ENCODE results near the gene LILRB2. TPM values are rescaled to one million over a fixed set of nuclear protein-coding genes. Genes with fewer than 3 reads are reported as not detected.
"Not testable (repeated sequence)": the region's sequence is repeated elsewhere in the genome, so short reads cannot be mapped to it uniquely, and the experiment has no call there.

Gene LILRB2
- total and polyA plus RNA-seq, 2 donors from 2014 or later = 1.9 to 11.5 TPM

- H3K9ac ChIP-seq (ENCODE audit: low read length in 3 of 3) = no peak overlapping the region
- peak in 3 of 5 donors; percentile 43 to 56 (median 52) for DNase-seq
- no peak overlapping the region for H3K4me3 ChIP-seq (ENCODE audit: low read length in 3 of 3)
- intact Hi-C loops (cut with DNase I) = no loop called here
- no peak for FAIRE-seq
- no peak overlapping the region for H3K27ac ChIP-seq (ENCODE audit: low read depth in 2 of 2, low read length in 2 of 2)
- no peaks in the 10 kb centered on the region for H3K4me1 ChIP-seq (ENCODE audit: control insufficient read depth in 2 of 3, insufficient read depth in 2 of 3, low read depth in 1 of 3, low read length in 3 of 3)
- H3K36me3 ChIP-seq (ENCODE audit: control insufficient read depth in 2 of 3, insufficient read depth in 3 of 3, low read length in 3 of 3) = no peaks in the 10 kb centered on the region
- H3K9me3 ChIP-seq (ENCODE audit: control insufficient read depth in 2 of 3, insufficient read depth in 1 of 3, low read length in 3 of 3) = no peaks in the 10 kb centered on the region
- peaks cover 4% of the 10 kb centered on the region for H3K27me3 ChIP-seq (ENCODE audit: control insufficient read depth, insufficient read depth, low read length)
- TF ChIP-seq, protein P1, sequence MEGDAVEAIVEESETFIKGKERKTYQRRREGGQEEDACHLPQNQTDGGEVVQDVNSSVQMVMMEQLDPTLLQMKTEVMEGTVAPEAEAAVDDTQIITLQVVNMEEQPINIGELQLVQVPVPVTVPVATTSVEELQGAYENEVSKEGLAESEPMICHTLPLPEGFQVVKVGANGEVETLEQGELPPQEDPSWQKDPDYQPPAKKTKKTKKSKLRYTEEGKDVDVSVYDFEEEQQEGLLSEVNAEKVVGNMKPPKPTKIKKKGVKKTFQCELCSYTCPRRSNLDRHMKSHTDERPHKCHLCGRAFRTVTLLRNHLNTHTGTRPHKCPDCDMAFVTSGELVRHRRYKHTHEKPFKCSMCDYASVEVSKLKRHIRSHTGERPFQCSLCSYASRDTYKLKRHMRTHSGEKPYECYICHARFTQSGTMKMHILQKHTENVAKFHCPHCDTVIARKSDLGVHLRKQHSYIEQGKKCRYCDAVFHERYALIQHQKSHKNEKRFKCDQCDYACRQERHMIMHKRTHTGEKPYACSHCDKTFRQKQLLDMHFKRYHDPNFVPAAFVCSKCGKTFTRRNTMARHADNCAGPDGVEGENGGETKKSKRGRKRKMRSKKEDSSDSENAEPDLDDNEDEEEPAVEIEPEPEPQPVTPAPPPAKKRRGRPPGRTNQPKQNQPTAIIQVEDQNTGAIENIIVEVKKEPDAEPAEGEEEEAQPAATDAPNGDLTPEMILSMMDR (IDR thresholded peaks at IDR 0.05; ENCODE audit: borderline replicate concordance, extremely low read depth, insufficient read depth) = peak; percentile 58
These were observed 44.3 kb upstream of the LILRB2 start for GRCh38 chr19:54325194-54325621.

- no peaks in the 10 kb centered on the region for H3K36me3 ChIP-seq (ENCODE audit: control insufficient read depth in 2 of 3, insufficient read depth in 3 of 3, low read length in 3 of 3)
- intact Hi-C loops (cut with DNase I) = no loop called here
- H3K9ac ChIP-seq (ENCODE audit: low read length in 3 of 3) = no peak overlapping the region
- no peaks in the 10 kb centered on the region for H3K4me1 ChIP-seq (ENCODE audit: control insufficient read depth in 2 of 3, insufficient read depth in 2 of 3, low read depth in 1 of 3, low read length in 3 of 3)
- H3K4me3 ChIP-seq (ENCODE audit: low read length in 3 of 3) = no peak overlapping the region
- TF ChIP-seq, protein P1 (IDR thresholded peaks at IDR 0.05; ENCODE audit: borderline replicate concordance, extremely low read depth, insufficient read depth) = no peak
- no peak for FAIRE-seq
- no peaks in the 10 kb centered on the region for H3K9me3 ChIP-seq (ENCODE audit: control insufficient read depth in 2 of 3, insufficient read depth in 1 of 3, low read length in 3 of 3)
- peaks cover 4% of the 10 kb centered on the region for H3K27me3 ChIP-seq (ENCODE audit: control insufficient read depth, insufficient read depth, low read length)
- no peak overlapping the region for H3K27ac ChIP-seq (ENCODE audit: low read depth in 2 of 2, low read length in 2 of 2)
- DNase-seq = no peak
These were observed 43.2 kb upstream of the LILRB2 start for GRCh38 chr19:54324071-54324470.

DNA sequence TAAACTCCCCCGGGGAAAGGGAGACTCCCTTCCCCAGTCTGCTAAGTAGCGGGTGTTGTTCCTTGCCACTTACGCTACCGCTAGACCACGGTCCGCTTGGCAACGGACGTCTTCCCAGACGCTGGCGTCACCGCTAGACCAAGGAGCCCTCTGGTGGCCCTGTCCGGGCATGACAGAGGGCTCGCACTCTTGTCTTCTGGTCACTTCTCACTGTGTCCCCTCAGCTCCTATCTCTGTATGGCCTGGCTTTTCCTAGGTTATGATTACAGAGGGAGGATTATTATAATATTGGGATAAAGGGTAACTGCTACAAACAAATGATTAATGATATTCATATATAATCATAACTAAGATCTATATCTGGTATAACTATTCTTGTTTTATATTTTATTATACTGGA lies 42.0 kb upstream of the LILRB2 start:
- H3K4me3 ChIP-seq (ENCODE audit: low read length in 3 of 3); DNase-seq; H3K9me3 ChIP-seq (ENCODE audit: control insufficient read depth in 2 of 3, insufficient read depth in 1 of 3, low read length in 3 of 3); H3K9ac ChIP-seq (ENCODE audit: low read length in 3 of 3); H3K4me1 ChIP-seq (ENCODE audit: control insufficient read depth in 2 of 3, insufficient read depth in 2 of 3, low read depth in 1 of 3, low read length in 3 of 3); H3K27me3 ChIP-seq (ENCODE audit: control insufficient read depth, insufficient read depth, low read length); FAIRE-seq; intact Hi-C loops (cut with DNase I); H3K27ac ChIP-seq (ENCODE audit: low read depth in 2 of 2, low read length in 2 of 2); H3K36me3 ChIP-seq (ENCODE audit: control insufficient read depth in 2 of 3, insufficient read depth in 3 of 3, low read length in 3 of 3): not testable (repeated sequence)

DNA sequence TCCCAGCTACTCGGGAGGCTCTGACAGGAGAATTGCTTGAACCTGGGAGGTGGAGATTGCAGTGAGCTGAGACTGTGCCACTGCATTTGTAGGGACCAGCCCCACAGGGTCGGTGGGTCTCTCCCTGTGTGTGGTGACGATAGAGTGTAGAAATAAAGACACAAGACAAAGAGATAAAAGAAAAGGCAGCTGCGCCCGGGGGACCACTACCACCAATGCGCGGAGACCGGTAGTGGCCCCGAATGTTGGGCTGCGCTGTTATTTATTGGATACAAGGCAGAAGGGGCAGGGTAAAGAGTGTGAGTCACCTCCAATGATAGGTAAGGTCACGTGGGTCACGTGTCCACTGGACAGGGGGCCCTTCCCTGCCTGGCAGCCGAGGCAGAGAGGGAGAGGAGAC lies 41.4 kb upstream of the LILRB2 start:
- H3K27me3 ChIP-seq (ENCODE audit: control insufficient read depth, insufficient read depth, low read length); FAIRE-seq; H3K36me3 ChIP-seq (ENCODE audit: control insufficient read depth in 2 of 3, insufficient read depth in 3 of 3, low read length in 3 of 3); H3K4me1 ChIP-seq (ENCODE audit: control insufficient read depth in 2 of 3, insufficient read depth in 2 of 3, low read depth in 1 of 3, low read length in 3 of 3); H3K4me3 ChIP-seq (ENCODE audit: low read length in 3 of 3); H3K9me3 ChIP-seq (ENCODE audit: control insufficient read depth in 2 of 3, insufficient read depth in 1 of 3, low read length in 3 of 3); H3K9ac ChIP-seq (ENCODE audit: low read length in 3 of 3); H3K27ac ChIP-seq (ENCODE audit: low read depth in 2 of 2, low read length in 2 of 2); intact Hi-C loops (cut with DNase I): not testable (repeated sequence)
- peak in 1 of 5 donors; percentile 23 for DNase-seq
